HCT116 (cell line): ENCODE data around the gene PHF3. TPM values are rescaled to one million over a fixed set of nuclear protein-coding genes. Genes with fewer than 3 reads are reported as not detected.

ENCODE experiments used
- ATAC-seq: fragments of 200-7000 bp; cut with Tn5 transposase; 2 replicates; pipeline ENCODE4 v1.9.1; 2020; ENCODE audit warnings: mild to moderate bottlenecking, moderate library complexity
- BruUV-seq: library from RNA; stranded (reverse); fragments of 400-500 nt; replicated peaks from 2 replicates; lab custom pipeline; 2021; lab: Mats Ljungman, UMichigan
- CTCF ChIA-PET: fragments of 300-600 bp; sonication (Branson Sonifier 250); formaldehyde crosslinking; loops from one replicate; lab custom pipeline; 2021; ENCODE audit warnings: antibody characterized with exemption; lab: Charles Lee
- POLR2A ChIA-PET: fragments of 300-600, 350-600 bp; sonication (Branson Sonifier 250); formaldehyde crosslinking; loops from one replicate; lab custom pipeline; 2021; ENCODE audit warnings: antibody characterized with exemption; lab: Charles Lee
- RAD21 ChIA-PET, 2 experiments: fragments of 300-600 bp; sonication (Branson Sonifier 250); formaldehyde crosslinking; loops; one replicate each; lab custom pipeline; 2023; ENCODE audit warnings: low total read pairs in 2 of 2; ENCODE audit not compliant: uncharacterized antibody in 2 of 2, unreplicated experiment in 2 of 2, low non-redundant PET in 1 of 2; lab: Charles Lee
- DNase-seq: peaks from one replicate; pipeline ENCODE4 v3.0.0-alpha.2; 2010; ENCODE audit warnings: low read depth, low spot score
- H2AFZ ChIP-seq: fragments of 200-600 bp; shearing (Covaris generic), sonication (generic); 2 replicates; pipeline ENCODE4 v1.6.1; 2017; ENCODE audit warnings: low read depth, mixed run types, mixed read lengths, antibody characterized with exemption, low read length; ENCODE audit not compliant: poor library complexity, severe bottlenecking
- H3K27ac ChIP-seq: 2 replicates; pipeline ENCODE4 v1.5.1; 2012; ENCODE audit warnings: low read depth, low read length
- H3K27me3 ChIP-seq: fragments of 200-600 bp; sonication (generic); 2 replicates; pipeline ENCODE4 v1.6.1; 2016; ENCODE audit warnings: mixed run types, low read length, mixed read lengths; ENCODE audit not compliant: insufficient read depth
- H3K36me3 ChIP-seq, 2 experiments: fragments of 200-500 bp in 1 of 2; fragments of 200-600 bp in 1 of 2; sonication (Bioruptor generic) in 1 of 2; sonication (generic) in 1 of 2; 2 replicates each; pipeline versions ENCODE4 v1.5.1 to v1.6.1; 2014 to 2016; ENCODE audit warnings: low read length in 2 of 2, inconsistent platforms in 1 of 2, mixed read lengths in 1 of 2, mixed run types in 1 of 2; ENCODE audit not compliant: insufficient read depth in 2 of 2, control insufficient read depth in 1 of 2
- H3K4me1 ChIP-seq, 2 experiments: fragments of 200-600 bp in 1 of 2; sonication (generic) in 1 of 2; 2 replicates each; pipeline versions ENCODE4 v1.5.1 to v1.6.1; 2012 to 2017; ENCODE audit warnings: low read length in 2 of 2, inconsistent platforms in 1 of 2, mild to moderate bottlenecking in 1 of 2, mixed read lengths in 1 of 2, mixed run types in 1 of 2, moderate library complexity in 1 of 2; ENCODE audit not compliant: insufficient read depth in 2 of 2, control insufficient read depth in 1 of 2
- H3K4me2 ChIP-seq: fragments of 200-600 bp; sonication (generic); 2 replicates; pipeline ENCODE4 v1.6.1; 2017; ENCODE audit warnings: mixed run types, low read length, mixed read lengths
- H3K4me3 ChIP-seq, 2 experiments: fragments of 200-600 bp in 1 of 2; sonication (generic) in 1 of 2; replicated peaks in 1 of 2; 2 replicates each; pipeline ENCODE4 v1.5.1; 2011 to 2016; ENCODE audit warnings: low read length in 2 of 2, control low read depth in 1 of 2, low read depth in 1 of 2, mild to moderate bottlenecking in 1 of 2, mixed read lengths in 1 of 2, mixed run types in 1 of 2
- H3K79me2 ChIP-seq: fragments of 200-600 bp; sonication (generic); 2 replicates; pipeline ENCODE4 v1.6.1; 2017; ENCODE audit warnings: mild to moderate bottlenecking, mixed run types, low read length, moderate library complexity, mixed read lengths; ENCODE audit not compliant: insufficient read depth
- H3K9ac ChIP-seq: fragments of 200-600 bp; sonication (generic); 2 replicates; pipeline ENCODE4 v1.6.1; 2016; ENCODE audit warnings: low read length, mixed read lengths
- H3K9me2 ChIP-seq: fragments of 200-600 bp; sonication (generic), shearing (Covaris generic); 2 replicates; pipeline ENCODE4 v1.6.1; 2017; ENCODE audit warnings: mixed run types, mild to moderate bottlenecking, moderate library complexity; ENCODE audit not compliant: insufficient read depth
- H3K9me3 ChIP-seq, 2 experiments: fragments of 200-500 bp in 1 of 2; fragments of 200-600 bp in 1 of 2; sonication (Bioruptor generic) in 1 of 2; sonication (generic) in 1 of 2; 2 replicates each; pipeline ENCODE4 v1.6.1; 2014 to 2017; ENCODE audit warnings: low read length in 2 of 2, mixed read lengths in 2 of 2, inconsistent platforms in 1 of 2, low read depth in 1 of 2, mild to moderate bottlenecking in 1 of 2, mixed run types in 1 of 2, moderate library complexity in 1 of 2; ENCODE audit not compliant: control insufficient read depth in 1 of 2, insufficient read depth in 1 of 2
- H4K20me1 ChIP-seq: fragments of 200-600 bp; sonication (generic), shearing (Covaris generic); 2 replicates; pipeline ENCODE4 v1.6.1; 2017; ENCODE audit warnings: mixed run types, mild to moderate bottlenecking, moderate library complexity; ENCODE audit not compliant: insufficient read depth
- CBX3 ChIP-seq: IDR thresholded peaks from 2 replicates; pipeline ENCODE4 v1.6.1; 2012; ENCODE audit warnings: low read depth
- CTCF ChIP-seq, 3 experiments: fragments of 200-600 bp in 1 of 3; sonication (generic) in 1 of 3; IDR thresholded peaks in 2 of 3; conservative IDR thresholded peaks in 1 of 3; 2 replicates each; pipeline ENCODE4 v1.5.1; 2012 to 2017; ENCODE audit warnings: low read depth in 2 of 3, low read length in 2 of 3, antibody characterized with exemption in 1 of 3, borderline replicate concordance in 1 of 3, control low read depth in 1 of 3, mild to moderate bottlenecking in 1 of 3, mixed read lengths in 1 of 3, mixed run types in 1 of 3, moderate library complexity in 1 of 3; ENCODE audit not compliant: insufficient read depth in 1 of 3
- EGR1 ChIP-seq: IDR thresholded peaks from 2 replicates; pipeline ENCODE4 v1.6.1; 2012; ENCODE audit warnings: low read depth
- ELF1 ChIP-seq: IDR thresholded peaks from 2 replicates; pipeline ENCODE4 v1.6.1; 2012; ENCODE audit warnings: low read depth, borderline replicate concordance
- EZH2phosphoT487 ChIP-seq: fragments of 200-600 bp; IDR thresholded peaks from 2 replicates; pipeline ENCODE4 v1.6.1; 2018; ENCODE audit warnings: antibody characterized with exemption, borderline replicate concordance
- JUND ChIP-seq: IDR thresholded peaks from 2 replicates; pipeline ENCODE4 v1.6.1; 2012
- MAX ChIP-seq: IDR thresholded peaks from 2 replicates; pipeline ENCODE4 v1.6.1; 2012
- POLR2AphosphoS5 ChIP-seq: IDR thresholded peaks from 2 replicates; pipeline ENCODE4 v1.6.1; 2011; ENCODE audit warnings: mild to moderate bottlenecking, low read depth, low read length, moderate library complexity
- RAD21 ChIP-seq: IDR thresholded peaks from 2 replicates; pipeline ENCODE4 v1.6.1; 2012; ENCODE audit warnings: low read depth, mild to moderate bottlenecking
- SIN3A ChIP-seq: IDR thresholded peaks from 2 replicates; pipeline ENCODE4 v1.6.1; 2012; ENCODE audit warnings: low read depth
- SP1 ChIP-seq: IDR thresholded peaks from 2 replicates; pipeline ENCODE4 v1.6.1; 2012; ENCODE audit warnings: low read depth
- TCF7L2 ChIP-seq: IDR thresholded peaks from 2 replicates; pipeline ENCODE4 v1.7.0; 2011; ENCODE audit warnings: borderline replicate concordance, inconsistent platforms; ENCODE audit not compliant: insufficient read depth, insufficient read length; ENCODE audit errors: extremely low read depth
- intact Hi-C: fragments of 100-400 bp; cut with micrococcal nuclease; formaldehyde crosslinking; loops from 2 replicates; pipeline ENCODE4 v1.10.0; 2022
- total RNA-seq: library from RNA; stranded (reverse); gene quantifications from one replicate; pipeline ENCODE4 v1.2.1, GENCODE V29; 2021; ENCODE audit not compliant: unreplicated experiment

Gene PHF3
- total RNA-seq, 1 experiment from 2014 or later: 51.1 TPM

- ATAC-seq (no peak), DNase-seq (no peak)
- peaks cover 93% of the 10 kb centered on the region for H3K79me2 ChIP-seq
- H3K4me2 ChIP-seq: no peak overlapping the region
- H3K9me2 ChIP-seq: no peaks in the 10 kb centered on the region
- H3K4me3 ChIP-seq: no peak overlapping the region
- ChIA-PET CTCF (no interaction called here), POLR2A (no interaction called here), RAD21 (no interaction called here)
- no peaks in the 10 kb centered on the region; a peak in 1 of 4 replicates for H3K9me3 ChIP-seq
- no peak overlapping the region for H3K27ac ChIP-seq
- H4K20me1 ChIP-seq: no peaks in the 10 kb centered on the region
- intact Hi-C loops: no loop called here
- no peaks in the 10 kb centered on the region for H3K36me3 ChIP-seq
- no peaks in the 10 kb centered on the region for H3K4me1 ChIP-seq
- TF ChIP-seq SP1: no peak
- no peak for TF ChIP-seq ELF1
- no peak for TF ChIP-seq MAX
- TF ChIP-seq JUND: no peak
- no peak for TF ChIP-seq CTCF (IDR thresholded peaks at IDR 0.05 in 2 of 3, conservative IDR thresholded peaks at IDR 0.05 in 1 of 3; ENCODE audit: borderline replicate concordance in 1 of 3, insufficient read depth in 1 of 3, low read depth in 2 of 3, low read length in 2 of 3)
- TF ChIP-seq TCF7L2: no peak
- TF ChIP-seq SIN3A: no peak
- TF ChIP-seq POLR2AphosphoS5: no peak
- no peak for TF ChIP-seq EZH2phosphoT487
- TF ChIP-seq EGR1: no peak
- TF ChIP-seq RAD21: no peak
- TF ChIP-seq CBX3: no peak
- no peaks in the 10 kb centered on the region for H3K27me3 ChIP-seq
- H2AFZ ChIP-seq: no peak overlapping the region
- BruUV-seq: no TSS peak
- H3K9ac ChIP-seq: no peak overlapping the region
These were observed 35.6 kb downstream of the PHF3 start for GRCh38 chr6:63671098-63671754.
